Neural cell (in vitro differentiated cells): Measurements from ENCODE around the gene ZNF532. TPM values are rescaled to one million over a fixed set of nuclear protein-coding genes. Genes with fewer than 3 reads are reported as not detected.

ENCODE experiments used
- H2AFZ ChIP-seq: fragments of 200-600, 300-800 bp; sonication (generic), shearing (Covaris generic); 2 replicates; pipeline ENCODE4 v1.6.0; 2014; ENCODE audit warnings: low read depth, mild to moderate bottlenecking, antibody characterized with exemption, low read length, moderate library complexity
- H3F3A ChIP-seq: fragments of 200-600 bp; shearing (Covaris generic); 2 replicates; pipeline ENCODE4 v1.6.1; 2016; ENCODE audit warnings: mild to moderate bottlenecking, moderate library complexity, mixed read lengths, antibody characterized with exemption, low read length; ENCODE audit not compliant: insufficient read depth, poor library complexity, severe bottlenecking
- H3K27ac ChIP-seq: fragments of 200-600, 300-800 bp; sonication (generic), shearing (Covaris generic); 2 replicates; pipeline ENCODE4 v1.5.1; 2014; ENCODE audit warnings: mild to moderate bottlenecking, low read length, moderate library complexity
- H3K27me3 ChIP-seq: fragments of 300-800, 200-600 bp; sonication (generic), shearing (Covaris generic); 2 replicates; pipeline ENCODE4 v1.6.0; 2014; ENCODE audit warnings: mild to moderate bottlenecking, low read depth, low read length, moderate library complexity; ENCODE audit not compliant: insufficient read depth
- H3K36me3 ChIP-seq: fragments of 300-800, 200-600 bp; sonication (generic), shearing (Covaris generic); 2 replicates; pipeline ENCODE4 v1.5.1; 2014; ENCODE audit warnings: mild to moderate bottlenecking, antibody characterized with exemption, low read length, moderate library complexity; ENCODE audit not compliant: insufficient read depth
- H3K4me2 ChIP-seq: fragments of 300-800, 200-600 bp; sonication (generic), shearing (Covaris generic); 2 replicates; pipeline ENCODE4 v1.6.0; 2014; ENCODE audit warnings: mild to moderate bottlenecking, low read length
- H3K4me3 ChIP-seq: fragments of 300-800, 200-600 bp; sonication (generic), shearing (Covaris generic); 2 replicates; pipeline ENCODE4 v1.5.1; 2014; ENCODE audit warnings: mild to moderate bottlenecking, low read length, moderate library complexity
- H3K79me2 ChIP-seq: fragments of 200-600 bp; shearing (Covaris generic); replicated peaks from 2 replicates; pipeline ENCODE4 v1.6.0; 2014; ENCODE audit warnings: mild to moderate bottlenecking, low read length, moderate library complexity; ENCODE audit not compliant: insufficient read depth
- H3K9ac ChIP-seq: fragments of 300-800, 200-600 bp; sonication (generic), shearing (Covaris generic); 2 replicates; pipeline ENCODE4 v1.6.1; 2016; ENCODE audit warnings: mild to moderate bottlenecking, low read length, mixed read lengths
- H3K9me2 ChIP-seq: fragments of 200-600 bp; shearing (Covaris generic); 2 replicates; pipeline ENCODE4 v1.6.1; 2016; ENCODE audit warnings: mild to moderate bottlenecking, low read length, mixed read lengths; ENCODE audit not compliant: insufficient read depth
- H3K9me3 ChIP-seq: fragments of 200-600, 300-800 bp; sonication (generic), shearing (Covaris generic); 2 replicates; pipeline ENCODE4 v1.6.1; 2016; ENCODE audit warnings: mild to moderate bottlenecking, mixed run types, low read length, moderate library complexity, mixed read lengths
- H4K20me1 ChIP-seq: fragments of 200-600 bp; shearing (Covaris generic); 2 replicates; pipeline ENCODE4 v1.6.1; 2016; ENCODE audit warnings: mild to moderate bottlenecking, mixed run types; ENCODE audit not compliant: insufficient read depth
- EZH2 ChIP-seq: fragments of 200-600, 300-800 bp; shearing (Covaris generic), sonication (generic); IDR thresholded peaks from 2 replicates; pipeline ENCODE4 v1.6.1; 2014; ENCODE audit warnings: antibody characterized with exemption, low read length, borderline replicate concordance, mild to moderate bottlenecking; ENCODE audit not compliant: insufficient read depth, poor library complexity, severe bottlenecking
- POLR2AphosphoS5 ChIP-seq: IDR thresholded peaks from 2 replicates; pipeline ENCODE4 v1.6.1; 2012
- SMC3 ChIP-seq: fragments of 450-650 bp; conservative IDR thresholded peaks from 2 replicates; pipeline ENCODE4 v1.6.1; 2014; ENCODE audit warnings: antibody characterized with exemption, mild to moderate bottlenecking, moderate library complexity; ENCODE audit not compliant: poor library complexity
- TAF1 ChIP-seq: IDR thresholded peaks from 2 replicates; pipeline ENCODE4 v1.6.1; 2012; ENCODE audit warnings: low read depth
- polyA plus RNA-seq: library from polyadenylated mRNA; depleted of rRNA; stranded (reverse); fragments of >200 nt; gene quantifications from 2 replicates; pipeline ENCODE4 v1.2.3, GENCODE V29; 2014
- TF ChIP-seq, protein P1 (sequence below): fragments of 450-650 bp; IDR thresholded peaks from 2 replicates; pipeline ENCODE4 v1.5.1; 2014; ENCODE audit warnings: antibody characterized with exemption, mild to moderate bottlenecking, moderate library complexity; ENCODE audit not compliant: poor library complexity, severe bottlenecking
- TF ChIP-seq, protein P2 (sequence below): IDR thresholded peaks from 2 replicates; pipeline ENCODE4 v1.6.1; 2012; ENCODE audit warnings: borderline replicate concordance

ZNF532 gene
- polyA plus RNA-seq, 1 donor from 2014 or later = 119 TPM

GRCh38 chr18:58990720-58991119 lies 126.0 kb downstream of the ZNF532 start:
- H4K20me1 ChIP-seq = no peaks in the 10 kb centered on the region
- H3K9ac ChIP-seq = no peak overlapping the region
- no peaks in the 10 kb centered on the region for H3K36me3 ChIP-seq
- H3K4me3 ChIP-seq = no peak overlapping the region
- no peaks in the 10 kb centered on the region for H3F3A ChIP-seq
- H3K79me2 ChIP-seq = no peaks in the 10 kb centered on the region
- no peaks in the 10 kb centered on the region for H3K9me3 ChIP-seq
- no peaks in the 10 kb centered on the region for H3K9me2 ChIP-seq
- H3K27ac ChIP-seq = no peak overlapping the region
- H2AFZ ChIP-seq = no peak overlapping the region
- H3K27me3 ChIP-seq = no peaks in the 10 kb centered on the region
- no peak overlapping the region for H3K4me2 ChIP-seq
- TF ChIP-seq SMC3 (no peak), TAF1 (no peak), EZH2 (no peak), POLR2AphosphoS5 (peak; percentile 11)
- TF ChIP-seq, protein P1, sequence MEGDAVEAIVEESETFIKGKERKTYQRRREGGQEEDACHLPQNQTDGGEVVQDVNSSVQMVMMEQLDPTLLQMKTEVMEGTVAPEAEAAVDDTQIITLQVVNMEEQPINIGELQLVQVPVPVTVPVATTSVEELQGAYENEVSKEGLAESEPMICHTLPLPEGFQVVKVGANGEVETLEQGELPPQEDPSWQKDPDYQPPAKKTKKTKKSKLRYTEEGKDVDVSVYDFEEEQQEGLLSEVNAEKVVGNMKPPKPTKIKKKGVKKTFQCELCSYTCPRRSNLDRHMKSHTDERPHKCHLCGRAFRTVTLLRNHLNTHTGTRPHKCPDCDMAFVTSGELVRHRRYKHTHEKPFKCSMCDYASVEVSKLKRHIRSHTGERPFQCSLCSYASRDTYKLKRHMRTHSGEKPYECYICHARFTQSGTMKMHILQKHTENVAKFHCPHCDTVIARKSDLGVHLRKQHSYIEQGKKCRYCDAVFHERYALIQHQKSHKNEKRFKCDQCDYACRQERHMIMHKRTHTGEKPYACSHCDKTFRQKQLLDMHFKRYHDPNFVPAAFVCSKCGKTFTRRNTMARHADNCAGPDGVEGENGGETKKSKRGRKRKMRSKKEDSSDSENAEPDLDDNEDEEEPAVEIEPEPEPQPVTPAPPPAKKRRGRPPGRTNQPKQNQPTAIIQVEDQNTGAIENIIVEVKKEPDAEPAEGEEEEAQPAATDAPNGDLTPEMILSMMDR = no peak

- H3K36me3 ChIP-seq = no peaks in the 10 kb centered on the region
- TF ChIP-seq SMC3 (no peak), POLR2AphosphoS5 (no peak), EZH2 (no peak), TAF1 (no peak)
- TF ChIP-seq, protein P2, sequence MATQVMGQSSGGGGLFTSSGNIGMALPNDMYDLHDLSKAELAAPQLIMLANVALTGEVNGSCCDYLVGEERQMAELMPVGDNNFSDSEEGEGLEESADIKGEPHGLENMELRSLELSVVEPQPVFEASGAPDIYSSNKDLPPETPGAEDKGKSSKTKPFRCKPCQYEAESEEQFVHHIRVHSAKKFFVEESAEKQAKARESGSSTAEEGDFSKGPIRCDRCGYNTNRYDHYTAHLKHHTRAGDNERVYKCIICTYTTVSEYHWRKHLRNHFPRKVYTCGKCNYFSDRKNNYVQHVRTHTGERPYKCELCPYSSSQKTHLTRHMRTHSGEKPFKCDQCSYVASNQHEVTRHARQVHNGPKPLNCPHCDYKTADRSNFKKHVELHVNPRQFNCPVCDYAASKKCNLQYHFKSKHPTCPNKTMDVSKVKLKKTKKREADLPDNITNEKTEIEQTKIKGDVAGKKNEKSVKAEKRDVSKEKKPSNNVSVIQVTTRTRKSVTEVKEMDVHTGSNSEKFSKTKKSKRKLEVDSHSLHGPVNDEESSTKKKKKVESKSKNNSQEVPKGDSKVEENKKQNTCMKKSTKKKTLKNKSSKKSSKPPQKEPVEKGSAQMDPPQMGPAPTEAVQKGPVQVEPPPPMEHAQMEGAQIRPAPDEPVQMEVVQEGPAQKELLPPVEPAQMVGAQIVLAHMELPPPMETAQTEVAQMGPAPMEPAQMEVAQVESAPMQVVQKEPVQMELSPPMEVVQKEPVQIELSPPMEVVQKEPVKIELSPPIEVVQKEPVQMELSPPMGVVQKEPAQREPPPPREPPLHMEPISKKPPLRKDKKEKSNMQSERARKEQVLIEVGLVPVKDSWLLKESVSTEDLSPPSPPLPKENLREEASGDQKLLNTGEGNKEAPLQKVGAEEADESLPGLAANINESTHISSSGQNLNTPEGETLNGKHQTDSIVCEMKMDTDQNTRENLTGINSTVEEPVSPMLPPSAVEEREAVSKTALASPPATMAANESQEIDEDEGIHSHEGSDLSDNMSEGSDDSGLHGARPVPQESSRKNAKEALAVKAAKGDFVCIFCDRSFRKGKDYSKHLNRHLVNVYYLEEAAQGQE = no peak
- H3K9me3 ChIP-seq = no peaks in the 10 kb centered on the region
- no peaks in the 10 kb centered on the region for H3K79me2 ChIP-seq
- no peaks in the 10 kb centered on the region for H4K20me1 ChIP-seq
- no peaks in the 10 kb centered on the region for H3F3A ChIP-seq
- no peak overlapping the region for H3K27ac ChIP-seq
- H3K9ac ChIP-seq = no peak overlapping the region
- no peak overlapping the region for H3K4me3 ChIP-seq
- no peak overlapping the region for H2AFZ ChIP-seq
- H3K9me2 ChIP-seq = no peaks in the 10 kb centered on the region
- no peak overlapping the region for H3K4me2 ChIP-seq
- H3K27me3 ChIP-seq = no peaks in the 10 kb centered on the region
These were observed 126.6 kb downstream of the ZNF532 start for GRCh38 chr18:58991167-58991798.
